ENCODE data around the gene UBXN4. TPM values are rescaled to one million over a fixed set of nuclear protein-coding genes. Genes with fewer than 3 reads are reported as not detected.

UBXN4 gene
- total and polyA plus RNA-seq, 2 donors (not counting 1 experiment from before 2014, with no cell fraction given): 41.7 to 113 TPM

DNA sequence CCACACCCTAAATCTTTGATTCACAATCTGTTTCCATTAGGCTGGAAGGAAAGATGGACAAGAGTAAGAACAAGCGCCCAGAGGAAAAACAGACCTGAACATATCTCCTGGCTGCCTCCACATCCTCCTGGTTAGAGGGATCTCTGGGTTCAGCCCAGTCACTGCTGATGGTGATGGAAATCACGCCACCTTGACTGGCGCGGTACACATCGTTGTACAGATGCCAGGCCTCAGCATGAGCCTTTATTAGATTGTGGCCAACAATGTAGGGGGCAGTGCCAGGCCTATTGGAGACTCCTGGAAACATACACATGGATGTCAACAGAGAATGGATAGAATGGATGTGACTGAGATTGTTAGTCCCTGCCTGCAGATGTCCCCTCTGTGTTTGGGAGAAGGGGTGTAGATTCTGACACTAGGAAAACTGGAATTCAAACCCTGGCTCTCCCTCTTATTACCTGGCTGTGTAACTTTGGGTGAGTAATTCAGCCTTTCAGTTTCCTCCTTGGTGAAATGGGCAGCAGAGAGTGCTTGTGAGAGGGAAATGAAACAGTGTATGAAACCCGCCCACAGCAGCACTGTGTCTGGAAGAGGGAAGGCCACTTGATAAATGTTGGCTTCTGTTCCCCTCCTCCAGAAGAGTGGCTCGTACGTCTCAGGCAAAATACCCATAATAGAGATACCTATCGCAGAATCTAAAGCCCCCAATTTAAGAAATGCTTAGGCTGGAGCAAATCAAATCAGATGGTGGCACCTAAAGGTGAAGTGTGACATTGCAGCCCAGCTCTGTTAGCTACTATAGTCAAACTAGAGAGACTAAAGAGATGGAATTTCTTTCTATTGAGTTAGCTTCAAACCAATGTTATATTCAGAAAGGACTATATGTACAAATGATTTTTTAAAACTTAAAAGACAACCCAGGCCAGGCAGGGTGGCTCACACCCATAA lies 59.1 kb downstream of the UBXN4 start:
- Histone ChIP-seq H3K4me3 (ENCODE audit: control extremely low read depth in 1 of 5, extremely low read depth in 1 of 5, insufficient read depth in 1 of 5, low read depth in 2 of 5, low read length in 4 of 5) (no peak overlapping the region), H3K9me3 (ENCODE audit: control extremely low read depth in 1 of 3, control insufficient read depth in 2 of 3, insufficient read depth in 1 of 3, low read length in 2 of 3) (peaks cover 3 to 22% (median 16%) of the 10 kb centered on the region in 3 donors), H3K27me3 (replicated peaks in 1 of 4; ENCODE audit: control extremely low read depth in 1 of 4, control insufficient read depth in 3 of 4, insufficient read depth in 4 of 4, low read length in 3 of 4) (no peaks in the 10 kb centered on the region), H2AFZ (ENCODE audit: insufficient read depth, low read depth, low read length, poor library complexity, severe bottlenecking) (no peak overlapping the region), H3K4me2 (replicated peaks; ENCODE audit: low read depth, low read length, poor library complexity, severe bottlenecking) (no peak overlapping the region), H3K36me3 (replicated peaks in 1 of 2; ENCODE audit: control extremely low read depth in 1 of 2, control insufficient read depth in 1 of 2, extremely low read depth in 1 of 2, insufficient read depth in 2 of 2, low read length in 1 of 2) (no peaks in the 10 kb centered on the region), H3K79me2 (ENCODE audit: control insufficient read depth, insufficient read depth, low read length) (no peaks in the 10 kb centered on the region), H3K27ac (ENCODE audit: low read length in 2 of 2) (no peak overlapping the region), H3K4me1 (ENCODE audit: control insufficient read depth in 2 of 2, insufficient read depth in 2 of 2, low read length in 2 of 2) (peaks cover 0 to 5% of the 10 kb centered on the region in 2 donors), H3K9ac (ENCODE audit: low read length) (no peak overlapping the region), H4K20me1 (ENCODE audit: control insufficient read depth, insufficient read depth, low read length, poor library complexity, severe bottlenecking) (no peaks in the 10 kb centered on the region)
- Mint-ChIP-seq H3K4me1 (peaks cover 3% of the 10 kb centered on the region), H3K27me3 (no peaks in the 10 kb centered on the region), H3K4me3 (no peak overlapping the region), H3K27ac (no peak overlapping the region), H3K9me3 (ENCODE audit: insufficient read depth) (peaks cover 7% of the 10 kb centered on the region)
- TF ChIP-seq, protein P1, sequence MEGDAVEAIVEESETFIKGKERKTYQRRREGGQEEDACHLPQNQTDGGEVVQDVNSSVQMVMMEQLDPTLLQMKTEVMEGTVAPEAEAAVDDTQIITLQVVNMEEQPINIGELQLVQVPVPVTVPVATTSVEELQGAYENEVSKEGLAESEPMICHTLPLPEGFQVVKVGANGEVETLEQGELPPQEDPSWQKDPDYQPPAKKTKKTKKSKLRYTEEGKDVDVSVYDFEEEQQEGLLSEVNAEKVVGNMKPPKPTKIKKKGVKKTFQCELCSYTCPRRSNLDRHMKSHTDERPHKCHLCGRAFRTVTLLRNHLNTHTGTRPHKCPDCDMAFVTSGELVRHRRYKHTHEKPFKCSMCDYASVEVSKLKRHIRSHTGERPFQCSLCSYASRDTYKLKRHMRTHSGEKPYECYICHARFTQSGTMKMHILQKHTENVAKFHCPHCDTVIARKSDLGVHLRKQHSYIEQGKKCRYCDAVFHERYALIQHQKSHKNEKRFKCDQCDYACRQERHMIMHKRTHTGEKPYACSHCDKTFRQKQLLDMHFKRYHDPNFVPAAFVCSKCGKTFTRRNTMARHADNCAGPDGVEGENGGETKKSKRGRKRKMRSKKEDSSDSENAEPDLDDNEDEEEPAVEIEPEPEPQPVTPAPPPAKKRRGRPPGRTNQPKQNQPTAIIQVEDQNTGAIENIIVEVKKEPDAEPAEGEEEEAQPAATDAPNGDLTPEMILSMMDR (IDR thresholded peaks at IDR 0.05): no peak
- no peak for TF ChIP-seq EZH2 (IDR thresholded peaks at IDR 0.05; ENCODE audit: borderline replicate concordance, insufficient read depth, low read depth, low read length, poor library complexity, severe bottlenecking)
- 100% methylated on average over 6 of the region's 9 CpGs for WGBS (ENCODE audit: insufficient coverage)
- intact Hi-C loops (cut with micrococcal nuclease): no loop called here
- DNase-seq: no peak
- ChIA-PET CTCF (no interaction called here), POLR2A (no interaction called here)
- ATAC-seq (ENCODE audit: low read depth): no peak

DNA sequence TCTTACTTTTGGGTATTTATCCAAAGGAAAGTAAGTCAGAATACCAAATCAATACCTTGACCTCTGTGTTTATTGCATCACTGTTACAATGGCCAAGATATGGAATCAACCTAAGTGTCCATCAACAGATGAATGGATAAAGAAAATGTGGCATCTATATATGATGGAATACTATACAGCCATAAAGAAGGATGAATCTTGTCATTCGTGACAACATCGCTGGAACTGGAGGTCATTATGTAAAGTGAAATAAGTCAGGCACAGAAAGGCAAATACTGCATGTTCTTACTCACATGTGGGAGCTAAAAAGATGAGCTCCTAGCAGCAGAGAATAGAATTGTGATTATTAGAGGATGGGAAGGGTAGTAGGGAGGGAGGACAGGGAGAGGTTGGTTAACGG lies 60.7 kb downstream of the UBXN4 start:
- Histone ChIP-seq H3K4me1 (ENCODE audit: control insufficient read depth in 2 of 2, insufficient read depth in 2 of 2, low read length in 2 of 2) (peaks cover 0 to 4% of the 10 kb centered on the region in 2 donors), H3K79me2 (ENCODE audit: control insufficient read depth, insufficient read depth, low read length) (no peaks in the 10 kb centered on the region), H3K4me3 (ENCODE audit: control extremely low read depth in 1 of 5, extremely low read depth in 1 of 5, insufficient read depth in 1 of 5, low read depth in 2 of 5, low read length in 4 of 5) (no peak overlapping the region), H3K4me2 (replicated peaks; ENCODE audit: low read depth, low read length, poor library complexity, severe bottlenecking) (no peak overlapping the region), H3K36me3 (replicated peaks in 1 of 2; ENCODE audit: control extremely low read depth in 1 of 2, control insufficient read depth in 1 of 2, extremely low read depth in 1 of 2, insufficient read depth in 2 of 2, low read length in 1 of 2) (no peaks in the 10 kb centered on the region), H3K27ac (ENCODE audit: low read length in 2 of 2) (no peak overlapping the region), H2AFZ (ENCODE audit: insufficient read depth, low read depth, low read length, poor library complexity, severe bottlenecking) (no peak overlapping the region), H3K9me3 (ENCODE audit: control extremely low read depth in 1 of 3, control insufficient read depth in 2 of 3, insufficient read depth in 1 of 3, low read length in 2 of 3) (peaks cover 3 to 22% (median 16%) of the 10 kb centered on the region in 3 donors), H3K27me3 (replicated peaks in 1 of 4; ENCODE audit: control extremely low read depth in 1 of 4, control insufficient read depth in 3 of 4, insufficient read depth in 4 of 4, low read length in 3 of 4) (no peaks in the 10 kb centered on the region), H4K20me1 (ENCODE audit: control insufficient read depth, insufficient read depth, low read length, poor library complexity, severe bottlenecking) (no peaks in the 10 kb centered on the region), H3K9ac (ENCODE audit: low read length) (no peak overlapping the region)
- CTCF ChIA-PET: no interaction called here
- H3K27ac Mint-ChIP-seq: no peak overlapping the region
- ATAC-seq (ENCODE audit: low read depth) (no peak), DNase-seq (no peak)
- no peak overlapping the region for H3K4me3 Mint-ChIP-seq
- POLR2A ChIA-PET: no interaction called here
- peaks cover 2% of the 10 kb centered on the region for H3K4me1 Mint-ChIP-seq
- peaks cover 7% of the 10 kb centered on the region for H3K9me3 Mint-ChIP-seq (ENCODE audit: insufficient read depth)
- intact Hi-C loops (cut with micrococcal nuclease): no loop called here
- TF ChIP-seq EZH2 (IDR thresholded peaks at IDR 0.05; ENCODE audit: borderline replicate concordance, insufficient read depth, low read depth, low read length, poor library complexity, severe bottlenecking): no peak
- TF ChIP-seq, protein P1 (IDR thresholded peaks at IDR 0.05): no peak
- 67% methylated on average over 3 of the region's 3 CpGs for WGBS (ENCODE audit: insufficient coverage)
- H3K27me3 Mint-ChIP-seq: no peaks in the 10 kb centered on the region
